Measurements from ENCODE around the gene SLC25A19.

DNA sequence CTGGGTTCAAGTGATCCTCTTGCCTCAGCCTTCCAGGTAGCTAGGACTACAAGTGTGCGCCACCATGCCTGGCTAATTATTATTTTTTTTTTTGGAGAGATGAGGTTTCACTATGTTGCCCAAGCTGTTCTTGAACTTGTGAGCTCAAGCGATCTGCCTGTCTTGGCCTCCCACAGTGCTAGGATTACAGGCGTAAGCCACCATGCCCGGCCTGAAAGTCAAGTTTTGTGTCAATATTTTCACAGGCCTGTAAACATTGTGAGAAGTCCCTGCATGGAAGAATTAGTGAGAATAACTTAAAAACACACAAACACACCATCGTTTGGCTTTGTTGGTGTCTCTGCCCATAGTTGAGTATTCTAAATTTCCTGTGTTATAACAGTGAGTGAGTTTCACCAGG, 61.5 kb downstream of the SLC25A19 start:
- TF ChIP-seq, protein P1, sequence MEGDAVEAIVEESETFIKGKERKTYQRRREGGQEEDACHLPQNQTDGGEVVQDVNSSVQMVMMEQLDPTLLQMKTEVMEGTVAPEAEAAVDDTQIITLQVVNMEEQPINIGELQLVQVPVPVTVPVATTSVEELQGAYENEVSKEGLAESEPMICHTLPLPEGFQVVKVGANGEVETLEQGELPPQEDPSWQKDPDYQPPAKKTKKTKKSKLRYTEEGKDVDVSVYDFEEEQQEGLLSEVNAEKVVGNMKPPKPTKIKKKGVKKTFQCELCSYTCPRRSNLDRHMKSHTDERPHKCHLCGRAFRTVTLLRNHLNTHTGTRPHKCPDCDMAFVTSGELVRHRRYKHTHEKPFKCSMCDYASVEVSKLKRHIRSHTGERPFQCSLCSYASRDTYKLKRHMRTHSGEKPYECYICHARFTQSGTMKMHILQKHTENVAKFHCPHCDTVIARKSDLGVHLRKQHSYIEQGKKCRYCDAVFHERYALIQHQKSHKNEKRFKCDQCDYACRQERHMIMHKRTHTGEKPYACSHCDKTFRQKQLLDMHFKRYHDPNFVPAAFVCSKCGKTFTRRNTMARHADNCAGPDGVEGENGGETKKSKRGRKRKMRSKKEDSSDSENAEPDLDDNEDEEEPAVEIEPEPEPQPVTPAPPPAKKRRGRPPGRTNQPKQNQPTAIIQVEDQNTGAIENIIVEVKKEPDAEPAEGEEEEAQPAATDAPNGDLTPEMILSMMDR (IDR thresholded peaks at IDR 0.05 in 8 of 11, conservative IDR thresholded peaks at IDR 0.05 in 3 of 11), result no peak
- TF ChIP-seq POLR2AphosphoS5 (IDR thresholded peaks at IDR 0.05), result no peak

Measured in spleen (tissue), 7 donors.